Uterus (tissue), 4 donors: ENCODE measurements around the gene IKZF1. TPM values are rescaled to one million over a fixed set of nuclear protein-coding genes. Genes with fewer than 3 reads are reported as not detected.

ENCODE experiments used
- DNase-seq, 2 donors: peaks; one replicate each; pipeline ENCODE4 v3.0.0-alpha.2; 2019 to 2020
- H3K27ac ChIP-seq, 2 donors: fragments of 200-600 bp; sonication (generic); 1 replicate in 1 of 2; 2 replicates in 1 of 2; pipeline ENCODE4 v1.5.1; 2016 to 2018
- H3K27me3 ChIP-seq, 2 donors: fragments of 200-600 bp; sonication (generic); one replicate each; pipeline ENCODE4 v1.5.1; 2018 to 2019; ENCODE audit warnings: control low read depth in 1 of 2
- H3K36me3 ChIP-seq, 2 donors: fragments of 200-600 bp; sonication (generic); one replicate each; pipeline ENCODE4 v1.5.1; 2019; ENCODE audit warnings: control low read depth in 1 of 2
- H3K4me1 ChIP-seq, 2 donors: fragments of 200-600 bp; sonication (generic); one replicate each; pipeline ENCODE4 v1.5.1; 2018 to 2019; ENCODE audit warnings: control low read depth in 1 of 2
- H3K4me3 ChIP-seq, 2 donors: fragments of 200-600 bp; sonication (generic); 1 replicate in 1 of 2; 2 replicates in 1 of 2; pipeline ENCODE4 v1.5.1; 2018 to 2019; ENCODE audit warnings: mild to moderate bottlenecking in 1 of 2
- H3K9me3 ChIP-seq, 2 donors: fragments of 200-600 bp; sonication (generic); one replicate each; pipeline ENCODE4 v1.5.1; 2019; ENCODE audit warnings: control low read depth in 1 of 2
- CTCF ChIP-seq, 4 experiments: fragments of 200-600 bp in 2 of 4; fragments of 450-650 bp in 2 of 4; sonication (generic) in 2 of 4; IDR thresholded peaks; one replicate each; pipeline ENCODE4 v1.5.1; 2016 to 2019; ENCODE audit warnings: antibody characterized with exemption in 4 of 4, mild to moderate bottlenecking in 2 of 4, moderate library complexity in 1 of 4
- POLR2A ChIP-seq, 2 donors: fragments of 450-650 bp; IDR thresholded peaks; one replicate each; pipeline ENCODE4 v1.6.1; 2016; ENCODE audit warnings: antibody characterized with exemption in 2 of 2, mild to moderate bottlenecking in 1 of 2, moderate library complexity in 1 of 2
- intact Hi-C: fragments of 100-400 bp; cut with DNase I; formaldehyde crosslinking; loops from one replicate; pipeline ENCODE4 v1.15.1; 2023; ENCODE audit warnings: low total_unique reads
- total RNA-seq, 4 donors: library from RNA; depleted of rRNA in 3 of 4; stranded (reverse); fragments of >200 nt in 3 of 4; gene quantifications; one replicate each; pipeline versions ENCODE4 v1.1.0 to v1.2.4, GENCODE V29; 2014 to 2023
- donor health status: DM: yes; HTN: yes; CAD: no.

IKZF1 gene
- total RNA-seq, 4 donors from 2014 or later: 7.0 to 828 (median 12.8) TPM

GRCh38 chr7:50331564-50332208 lies 27.2 kb downstream of the IKZF1 start:
- Histone ChIP-seq H3K27me3 (no peaks in the 10 kb centered on the region), H3K27ac (no peak overlapping the region), H3K9me3 (no peaks in the 10 kb centered on the region), H3K36me3 (no peaks in the 10 kb centered on the region), H3K4me1 (no peaks in the 10 kb centered on the region), H3K4me3 (no peak overlapping the region)
- TF ChIP-seq POLR2A (IDR thresholded peaks at IDR 0.05) (no peak), CTCF (IDR thresholded peaks at IDR 0.05) (no peak)
- intact Hi-C loops: no loop called here
- no peak for DNase-seq

GRCh38 chr7:50332241-50333165 lies 28.0 kb downstream of the IKZF1 start:
- Histone ChIP-seq H3K4me1 (no peaks in the 10 kb centered on the region), H3K9me3 (no peaks in the 10 kb centered on the region), H3K36me3 (no peaks in the 10 kb centered on the region), H3K27me3 (no peaks in the 10 kb centered on the region), H3K4me3 (no peak overlapping the region), H3K27ac (no peak overlapping the region)
- intact Hi-C loops: no loop called here
- DNase-seq: no peak
- TF ChIP-seq CTCF (IDR thresholded peaks at IDR 0.05) (no peak), POLR2A (IDR thresholded peaks at IDR 0.05) (no peak)

- DNase-seq: no peak
- intact Hi-C loops: no loop called here
- H3K4me3 ChIP-seq: no peak overlapping the region
- no peak overlapping the region for H3K27ac ChIP-seq
- H3K4me1 ChIP-seq: no peaks in the 10 kb centered on the region
- H3K36me3 ChIP-seq: no peaks in the 10 kb centered on the region
- no peaks in the 10 kb centered on the region for H3K9me3 ChIP-seq
- no peaks in the 10 kb centered on the region for H3K27me3 ChIP-seq
- no peak for TF ChIP-seq CTCF (IDR thresholded peaks at IDR 0.05)
- no peak for TF ChIP-seq POLR2A (IDR thresholded peaks at IDR 0.05)
Measured at GRCh38 chr7:50333221-50333651, 28.7 kb downstream of the IKZF1 start.

GRCh38 chr7:50334341-50334994 lies 30.0 kb downstream of the IKZF1 start:
- no peaks in the 10 kb centered on the region for H3K36me3 ChIP-seq
- intact Hi-C loops: no loop called here
- DNase-seq: no peak
- H3K27ac ChIP-seq: no peak overlapping the region
- no peaks in the 10 kb centered on the region for H3K27me3 ChIP-seq
- no peak overlapping the region for H3K4me3 ChIP-seq
- TF ChIP-seq POLR2A (IDR thresholded peaks at IDR 0.05) (no peak), CTCF (IDR thresholded peaks at IDR 0.05) (no peak)
- no peaks in the 10 kb centered on the region for H3K4me1 ChIP-seq
- no peaks in the 10 kb centered on the region for H3K9me3 ChIP-seq
